Ishikawa (cell line): Measurements from ENCODE around the gene PTPN5.

ENCODE experiments used
- CEBPB ChIP-seq: IDR thresholded peaks from 2 replicates; pipeline ENCODE4 v1.6.1; 2012
- CREB1 ChIP-seq: IDR thresholded peaks from 2 replicates; pipeline ENCODE4 v1.6.1; 2012; ENCODE audit warnings: low read depth
- EGR1 ChIP-seq: IDR thresholded peaks from 2 replicates; pipeline ENCODE4 v1.6.1; 2012
- EP300 ChIP-seq: IDR thresholded peaks from 2 replicates; pipeline ENCODE4 v1.6.1; 2012; ENCODE audit warnings: borderline replicate concordance
- FOXM1 ChIP-seq: IDR thresholded peaks from 2 replicates; pipeline ENCODE4 v1.6.1; 2012; ENCODE audit warnings: low read depth, borderline replicate concordance
- MAX ChIP-seq: IDR thresholded peaks from 2 replicates; pipeline ENCODE4 v1.6.1; 2012
- NFIC ChIP-seq: IDR thresholded peaks from 2 replicates; pipeline ENCODE4 v1.6.1; 2012
- RAD21 ChIP-seq: IDR thresholded peaks from 2 replicates; pipeline ENCODE4 v1.6.1; 2012; ENCODE audit warnings: low read depth
- REST ChIP-seq: IDR thresholded peaks from 2 replicates; pipeline ENCODE4 v1.6.1; 2012; ENCODE audit warnings: low read depth, mild to moderate bottlenecking
- TAF1 ChIP-seq: IDR thresholded peaks from 2 replicates; pipeline ENCODE4 v1.6.1; 2012; ENCODE audit warnings: low read depth, mild to moderate bottlenecking
- TCF12 ChIP-seq: IDR thresholded peaks from 2 replicates; pipeline ENCODE4 v1.6.1; 2012; ENCODE audit warnings: low read depth
- TEAD4 ChIP-seq: IDR thresholded peaks from 2 replicates; pipeline ENCODE4 v1.6.1; 2012
- USF1 ChIP-seq: IDR thresholded peaks from 2 replicates; pipeline ENCODE4 v1.6.1; 2012
- YY1 ChIP-seq: IDR thresholded peaks from 2 replicates; pipeline ENCODE4 v1.6.1; 2012; ENCODE audit warnings: low read depth
- ZBTB7A ChIP-seq: IDR thresholded peaks from 2 replicates; pipeline ENCODE4 v1.6.1; 2012; ENCODE audit warnings: low read depth

PTPN5 gene

GRCh38 chr11:18773681-18774080, 17.9 kb downstream of the PTPN5 start:
- TF ChIP-seq CEBPB (no peak), USF1 (no peak), EGR1 (no peak), MAX (no peak), CREB1 (no peak), FOXM1 (no peak), REST (no peak), TEAD4 (no peak), TCF12 (no peak), NFIC (no peak), TAF1 (no peak), ZBTB7A (no peak), RAD21 (no peak), EP300 (no peak), YY1 (no peak)

- TF ChIP-seq REST (no peak), ZBTB7A (no peak), TAF1 (no peak), TEAD4 (no peak), EGR1 (no peak), TCF12 (no peak), EP300 (no peak), MAX (no peak)
Measured at GRCh38 chr11:18773104-18773503, 18.5 kb downstream of the PTPN5 start.

GRCh38 chr11:18772211-18772610, 19.4 kb downstream of the PTPN5 start:
- TF ChIP-seq REST: no peak
- no peak for TF ChIP-seq TCF12
- no peak for TF ChIP-seq EP300
- no peak for TF ChIP-seq CEBPB
- TF ChIP-seq FOXM1: no peak
- no peak for TF ChIP-seq TAF1
- TF ChIP-seq TEAD4: no peak
- TF ChIP-seq MAX: no peak
- no peak for TF ChIP-seq EGR1
- no peak for TF ChIP-seq NFIC
- no peak for TF ChIP-seq YY1
- no peak for TF ChIP-seq USF1
- no peak for TF ChIP-seq CREB1
- TF ChIP-seq RAD21: no peak
- no peak for TF ChIP-seq ZBTB7A

GRCh38 chr11:18771266-18772035, 20.1 kb downstream of the PTPN5 start:
- TF ChIP-seq ZBTB7A (no peak), FOXM1 (no peak), REST (no peak), USF1 (peak; percentile 66), MAX (no peak), RAD21 (no peak)
